GM10248 (cell line): ENCODE measurements around the gene PRKCE.

Source experiments
- CTCF ChIA-PET: fragments of 300-600 bp; sonication (Branson Sonifier 250); formaldehyde crosslinking; extraction: SDS; loops from one replicate; lab custom pipeline; 2021; ENCODE audit warnings: antibody characterized with exemption; lab: Yijun Ruan, JAX
- POLR2A ChIA-PET: fragments of 350-650 bp; sonication (Branson Sonifier 250); formaldehyde crosslinking; extraction: SDS; loops from one replicate; lab custom pipeline; 2020; ENCODE audit warnings: antibody characterized with exemption; lab: Yijun Ruan, JAX
- DNase-seq: peaks from one replicate; pipeline ENCODE4 v3.0.0; 2012; ENCODE audit errors: extremely low spot score
- CTCF ChIP-seq: IDR thresholded peaks from 2 replicates; pipeline ENCODE4 v1.5.1; 2012; ENCODE audit warnings: mild to moderate bottlenecking, low read depth; ENCODE audit errors: extremely low read depth, missing control alignments, control extremely low read depth

The PRKCE gene

GRCh38 chr2:45745231-45745630 lies 93.8 kb downstream of the PRKCE start:
- DNase-seq: no peak
- CTCF ChIA-PET: interaction anchor here (0.7 kb wide), 1 partner anchor 16 kb away, joined by 3 read pairs; no protein-coding TSS in a partner anchor
- POLR2A ChIA-PET: no interaction called here
- TF ChIP-seq CTCF: no peak

GRCh38 chr2:45746888-45747287 lies 95.4 kb downstream of the PRKCE start:
- DNase-seq: no peak
- ChIA-PET POLR2A (no interaction called here), CTCF (interaction anchor here (1.0 kb wide), 1 partner anchor 162 kb away, joined by 3 read pairs; no protein-coding TSS in a partner anchor)
- TF ChIP-seq CTCF: no peak

- TF ChIP-seq CTCF: no peak
- POLR2A ChIA-PET: no interaction called here
- CTCF ChIA-PET: no interaction called here
- no peak for DNase-seq
Measured at GRCh38 chr2:45747363-45747762, 95.9 kb downstream of the PRKCE start.

GRCh38 chr2:45748239-45748638 lies 96.8 kb downstream of the PRKCE start:
- ChIA-PET CTCF (interaction anchor here (1.2 kb wide), 1 partner anchor 19 kb away, joined by 4 read pairs; no protein-coding TSS in a partner anchor), POLR2A (no interaction called here)
- no peak for DNase-seq
- TF ChIP-seq CTCF: no peak

GRCh38 chr2:45750001-45750400 lies 98.5 kb downstream of the PRKCE start:
- POLR2A ChIA-PET: no interaction called here
- DNase-seq: no peak
- CTCF ChIA-PET: no interaction called here
- no peak for TF ChIP-seq CTCF

GRCh38 chr2:45750484-45750883 lies 99.0 kb downstream of the PRKCE start:
- CTCF ChIA-PET: interaction anchor here (1.8 kb wide), 1 partner anchor 28 kb away, joined by 3 read pairs; no protein-coding TSS in a partner anchor
- TF ChIP-seq CTCF: no peak

More at GRCh38 chr2:45750484-45750883, 99.0 kb downstream of the PRKCE start:
- POLR2A ChIA-PET: no interaction called here
- DNase-seq: no peak
